Dermis blood vessel endothelial cell (primary cell): ENCODE results near the gene SLC35F1. TPM values are rescaled to one million over a fixed set of nuclear protein-coding genes. Genes with fewer than 3 reads are reported as not detected.
"Not testable (repeated sequence)": the region's sequence is repeated elsewhere in the genome, so short reads cannot be mapped to it uniquely, and the experiment has no call there.

Experiments used
- DNase-seq: peaks from one replicate; pipeline ENCODE4 v3.0.0; 2010
- total RNA-seq: library from RNA; depleted of rRNA; stranded (reverse); fragments of >200 nt; gene quantifications from 2 replicates; pipeline ENCODE4 v1.2.3, GENCODE V29; 2014

The SLC35F1 gene
- total RNA-seq, 1 donor from 2014 or later, result not detected

- DNase-seq, result no peak
Measured at GRCh38 chr6:118016532-118016931, 109.5 kb downstream of the SLC35F1 start.

GRCh38 chr6:118017301-118017848 is 110.3 kb downstream of the SLC35F1 start:
- DNase-seq, result no peak

GRCh38 chr6:118023771-118024170 is 116.7 kb downstream of the SLC35F1 start:
- no peak for DNase-seq

- DNase-seq, result no peak
Measured at GRCh38 chr6:118029967-118030366, 122.9 kb downstream of the SLC35F1 start.

- not testable (repeated sequence) for DNase-seq
Measured at GRCh38 chr6:118037479-118037878, 130.4 kb downstream of the SLC35F1 start.

- DNase-seq, result no peak
Measured at GRCh38 chr6:118042855-118043254, 135.8 kb downstream of the SLC35F1 start.

- no peak for DNase-seq
Measured at GRCh38 chr6:118044275-118044674, 137.2 kb downstream of the SLC35F1 start.

DNA sequence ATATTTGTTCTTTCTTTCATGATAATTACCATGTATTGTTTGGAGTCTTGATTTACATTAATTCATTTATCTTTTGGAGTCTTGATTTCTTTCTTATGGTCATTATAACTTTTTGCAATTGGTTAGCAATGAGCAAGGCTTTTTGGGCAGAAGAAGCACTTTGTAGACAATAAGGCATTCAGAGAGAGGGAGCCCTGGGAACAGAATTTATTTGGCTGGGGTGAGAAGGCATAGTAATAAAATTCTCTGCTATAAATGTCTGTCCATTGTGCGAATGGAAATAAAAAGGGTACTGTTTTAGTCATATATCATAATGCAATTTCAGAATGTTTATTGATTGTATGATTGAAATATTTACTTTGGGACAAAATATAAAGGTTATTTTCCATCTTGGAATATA is 147.0 kb downstream of the SLC35F1 start:
- no peak for DNase-seq

DNA sequence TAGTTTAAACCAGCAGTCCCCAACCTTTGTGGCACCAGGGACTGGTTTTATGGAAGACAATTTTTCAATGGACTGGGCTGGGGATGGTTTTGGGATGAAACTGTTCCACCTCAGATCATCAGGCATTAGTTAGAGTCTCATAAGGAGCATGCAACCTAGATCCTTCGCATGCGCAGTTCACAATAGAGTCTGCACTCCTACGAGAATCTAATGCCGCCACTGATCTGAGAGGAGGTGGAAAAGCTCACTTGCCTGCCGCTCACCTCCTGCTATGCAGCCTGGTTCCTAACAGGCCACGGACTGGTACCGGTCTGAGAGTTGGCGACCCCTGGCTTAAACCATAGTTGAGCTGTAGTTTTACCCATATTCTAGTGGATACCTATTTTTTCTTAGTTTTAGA is 154.6 kb downstream of the SLC35F1 start:
- DNase-seq, result no peak

GRCh38 chr6:118080547-118080946 is 173.5 kb downstream of the SLC35F1 start:
- DNase-seq, result no peak

- DNase-seq, result no peak
Measured at GRCh38 chr6:118083711-118084110, 176.6 kb downstream of the SLC35F1 start.

DNA sequence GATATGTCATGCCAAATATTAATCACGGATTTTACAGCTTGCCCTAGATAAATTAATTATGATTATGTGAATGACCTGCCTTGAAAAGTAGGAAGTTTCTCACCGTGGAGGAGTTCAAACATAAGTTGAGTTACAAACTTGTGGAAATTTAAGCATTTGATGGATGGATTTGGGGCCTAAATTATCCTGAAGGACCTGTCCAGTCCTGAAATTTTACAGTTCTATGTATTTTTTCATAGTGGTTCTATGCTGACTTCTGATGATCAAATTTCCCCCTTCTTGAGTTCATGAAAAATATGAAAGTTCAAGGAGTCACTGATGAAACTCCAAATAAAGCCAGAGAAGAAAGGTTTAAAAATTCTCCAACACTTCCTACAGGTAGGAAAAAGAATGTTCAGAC is 178.6 kb downstream of the SLC35F1 start:
- no peak for DNase-seq

GRCh38 chr6:118086159-118086558 is 179.1 kb downstream of the SLC35F1 start:
- DNase-seq, result no peak

- DNase-seq, result no peak
Measured at GRCh38 chr6:118092086-118092485, 185.0 kb downstream of the SLC35F1 start.

GRCh38 chr6:118097576-118097975 is 190.5 kb downstream of the SLC35F1 start:
- DNase-seq, result no peak

DNA sequence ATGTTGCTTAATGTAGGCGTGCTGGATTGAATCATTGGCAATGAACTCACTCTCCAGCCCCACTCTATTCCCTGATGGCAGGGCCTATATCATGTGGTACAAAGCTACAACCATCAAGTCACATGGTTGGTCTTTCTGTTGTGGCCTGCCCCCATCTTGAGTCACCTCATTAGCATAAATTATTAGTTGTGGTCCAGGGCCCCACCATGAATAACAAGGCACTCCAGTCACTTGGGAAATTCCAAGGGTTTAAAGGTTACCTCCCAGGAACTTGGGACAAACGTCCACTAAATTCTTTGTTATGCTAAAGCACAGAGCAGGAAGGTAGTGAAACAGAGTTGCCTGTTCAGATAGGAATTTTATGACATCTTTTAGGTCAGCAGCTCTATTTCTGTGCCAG is 193.7 kb downstream of the SLC35F1 start:
- DNase-seq, result no peak

DNA sequence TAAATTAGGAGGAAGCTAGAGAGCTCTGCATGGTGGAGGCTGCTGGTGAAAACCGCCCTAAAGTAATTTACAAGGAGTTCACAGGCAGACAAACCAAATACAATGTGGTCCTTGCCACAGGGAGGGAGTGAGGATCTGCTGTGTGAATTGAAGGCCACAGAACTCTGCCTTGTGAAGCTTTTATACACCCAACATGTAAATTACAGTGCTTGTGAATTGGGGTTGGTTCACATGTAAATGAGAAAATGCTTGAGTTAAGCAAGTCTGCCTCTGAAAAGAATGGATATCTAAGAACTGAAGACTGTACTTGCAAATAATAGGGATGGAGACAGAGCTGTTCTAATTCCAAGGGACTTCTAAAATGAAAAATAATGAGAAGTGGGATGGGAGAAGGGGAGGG is 194.2 kb downstream of the SLC35F1 start:
- DNase-seq, result no peak

- DNase-seq, result no peak
Measured at GRCh38 chr6:118101831-118102345, 194.8 kb downstream of the SLC35F1 start.

DNA sequence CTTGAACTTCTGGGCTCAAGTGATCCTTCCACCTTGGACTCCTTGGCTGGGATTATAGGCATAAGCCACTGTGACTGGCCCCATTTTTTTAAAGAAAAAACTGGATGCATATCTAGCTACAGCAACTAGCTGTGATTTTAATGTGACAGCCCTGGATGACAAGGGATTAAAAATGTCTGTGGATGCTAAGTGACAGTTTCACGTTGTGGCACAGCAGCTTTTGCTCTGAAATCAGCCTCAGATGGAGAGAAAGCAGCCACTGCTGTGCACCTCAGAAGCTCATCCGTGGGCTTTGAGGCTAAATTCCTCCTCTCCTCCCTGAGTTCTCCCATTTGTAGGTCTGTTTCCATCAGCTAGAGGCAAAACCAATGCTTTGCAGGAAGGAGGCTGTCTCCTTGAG is 195.3 kb downstream of the SLC35F1 start:
- DNase-seq, result no peak

DNA sequence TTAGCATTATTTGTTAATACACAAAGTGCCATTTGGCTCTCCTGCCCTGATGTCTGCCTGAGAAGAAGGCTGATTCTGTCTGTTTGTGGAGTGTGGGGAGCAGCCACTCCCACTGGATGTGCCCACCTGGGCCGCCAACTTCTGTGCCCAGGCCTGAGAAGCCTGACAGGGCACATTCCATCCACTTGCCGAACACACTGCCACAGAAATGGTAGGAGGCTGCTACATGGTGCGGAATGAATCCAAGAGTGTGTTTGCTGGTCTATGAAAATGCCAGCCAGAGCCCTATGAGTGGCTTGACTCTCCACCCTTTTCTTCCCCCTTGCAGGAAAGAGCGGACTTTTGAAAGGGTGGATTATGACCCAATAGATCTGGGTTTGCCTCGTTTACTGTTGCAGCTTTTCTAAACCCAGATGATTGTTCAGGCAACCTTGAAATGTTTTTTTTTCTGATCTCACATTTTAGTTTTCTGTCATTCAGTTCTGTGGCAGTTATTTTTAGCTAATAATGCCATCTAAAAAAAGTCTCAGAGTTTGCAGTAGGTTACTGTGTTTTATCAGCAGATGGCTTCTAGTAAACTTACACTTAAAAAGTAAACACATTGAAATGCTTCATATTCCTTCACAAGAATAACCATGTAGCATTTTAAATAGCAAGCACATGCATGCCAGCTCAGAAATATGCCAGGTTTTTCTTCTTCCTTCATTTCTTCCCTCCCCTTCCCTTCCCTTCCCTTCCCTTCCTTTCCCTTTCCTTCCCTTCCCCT is 196.5 kb downstream of the SLC35F1 start:
- DNase-seq, result no peak

DNA sequence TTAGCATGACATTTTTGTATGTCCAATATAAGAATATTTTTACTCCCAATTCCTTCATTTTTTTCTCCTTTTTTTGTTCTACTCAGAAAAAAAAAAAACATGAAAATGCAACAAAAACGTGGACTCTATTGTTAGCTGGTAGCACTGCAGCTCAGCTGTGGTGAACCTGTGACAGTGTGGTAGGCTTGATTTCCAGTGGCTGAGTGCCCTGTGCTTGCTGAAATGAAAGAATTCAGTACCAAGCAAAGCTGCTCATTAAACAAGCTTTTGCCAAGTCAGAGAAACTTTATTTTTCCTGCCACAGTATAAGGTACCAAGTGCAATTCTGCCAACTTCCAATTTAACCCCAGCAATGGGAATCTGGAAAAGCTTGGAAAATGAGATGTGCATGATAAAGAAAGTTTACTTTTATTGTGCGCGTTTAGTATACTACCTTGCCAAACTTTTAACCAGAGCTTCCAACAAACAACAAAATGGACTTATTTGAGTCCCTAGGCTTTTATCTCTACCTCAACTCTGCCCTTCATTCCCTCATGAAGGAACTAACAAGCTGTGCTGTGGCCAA is 215.2 kb downstream of the SLC35F1 start:
- DNase-seq, result no peak

GRCh38 chr6:118122801-118123200 is 215.7 kb downstream of the SLC35F1 start:
- no peak for DNase-seq

GRCh38 chr6:118123503-118124037 is 216.5 kb downstream of the SLC35F1 start:
- DNase-seq, result no peak

DNA sequence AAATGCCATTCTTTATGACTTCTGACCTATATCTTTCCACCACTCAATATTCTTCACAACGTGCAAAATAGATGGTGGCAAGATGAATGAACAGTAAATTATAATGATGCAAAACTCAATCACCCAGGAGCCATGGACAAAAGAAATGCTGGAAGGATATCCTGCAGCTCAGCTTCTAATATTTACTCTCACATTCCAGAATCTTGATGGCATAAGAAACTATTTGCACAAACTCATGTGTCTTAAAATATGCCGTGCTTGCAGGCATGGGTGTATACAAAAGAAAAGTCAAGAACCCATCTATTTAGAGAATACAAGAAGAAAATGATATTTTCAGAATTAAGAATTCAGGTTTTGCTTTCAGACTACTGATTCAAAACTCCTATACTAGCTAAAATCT is 217.8 kb downstream of the SLC35F1 start:
- no peak for DNase-seq
